Eye (tissue), 1 donor: Measurements from ENCODE around the gene CFAP77.

Source experiments
- DNase-seq: peaks from one replicate; pipeline ENCODE4 v3.0.0-alpha.2; 2015

CFAP77 gene

DNA sequence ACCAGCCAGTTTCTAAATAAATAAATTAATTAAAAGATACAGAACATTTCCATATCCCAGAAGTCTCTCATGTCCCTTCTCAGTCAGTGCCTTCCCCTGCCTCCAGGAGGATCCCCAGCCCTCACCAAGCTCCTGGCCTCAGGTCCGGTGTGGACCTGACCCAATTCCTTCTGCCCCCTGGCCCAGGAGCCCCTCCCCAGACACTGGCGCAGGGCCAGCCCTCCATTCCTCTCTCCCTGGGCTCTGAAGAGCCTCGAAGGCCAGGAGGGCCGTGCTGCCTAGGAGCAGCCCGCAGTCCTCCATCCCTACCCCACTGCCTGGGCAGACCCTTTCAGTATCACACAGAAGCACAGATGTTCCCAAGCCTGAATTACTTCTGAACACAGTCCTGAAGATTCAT lies 110.6 kb downstream of the CFAP77 start:
- DNase-seq: no peak

DNA sequence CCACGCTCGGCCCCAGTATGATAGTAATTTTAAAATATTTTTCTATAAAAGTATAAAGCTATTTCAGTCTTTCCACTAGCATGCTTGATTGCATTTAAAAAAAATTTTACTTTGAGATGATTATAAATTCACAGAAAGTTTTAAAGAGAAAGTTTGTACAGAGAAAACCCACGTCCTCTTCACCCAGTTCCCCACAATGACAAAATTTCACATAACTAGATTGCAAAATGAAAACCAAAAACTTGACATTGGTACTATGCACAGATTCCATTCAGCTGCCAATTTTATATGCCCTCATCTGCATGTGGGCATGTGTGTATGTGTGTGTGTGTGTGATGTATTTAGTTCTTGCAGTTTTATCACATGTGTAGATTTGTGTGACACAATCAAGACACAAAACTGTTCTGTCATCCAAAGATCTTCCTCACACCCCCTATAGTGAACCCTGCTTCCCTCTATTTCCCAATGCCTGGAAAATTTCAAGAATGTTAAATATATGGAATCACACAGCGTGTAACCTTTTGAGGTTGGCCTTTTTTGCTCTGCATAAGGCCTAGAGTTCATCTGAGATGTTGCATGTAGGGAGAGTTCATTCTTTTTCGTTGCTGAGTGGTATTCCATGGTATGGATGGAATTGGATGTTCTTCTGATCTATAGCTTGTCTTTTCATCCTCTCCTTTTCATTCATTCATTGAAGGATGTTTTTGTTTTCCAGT lies 115.5 kb downstream of the CFAP77 start:
- DNase-seq: no peak

DNA sequence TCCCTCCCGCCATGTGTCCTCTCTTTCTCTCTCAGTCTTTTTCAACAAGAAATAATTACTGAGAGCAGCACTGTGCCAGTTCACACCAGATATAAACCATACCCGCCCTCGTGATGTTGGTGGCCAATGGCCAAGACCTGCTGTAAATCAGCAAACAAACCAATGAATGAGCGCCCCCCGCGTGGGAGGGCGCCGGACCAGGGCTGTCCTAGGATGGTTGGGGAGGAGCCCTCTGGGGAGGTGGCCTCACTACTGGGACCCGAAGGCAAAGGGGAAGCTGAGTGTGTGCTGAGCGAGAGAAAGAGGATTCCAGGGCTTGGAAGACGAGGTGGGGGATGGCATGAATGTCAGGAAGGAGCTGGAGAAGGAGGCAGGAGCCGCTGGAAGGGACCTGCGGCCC lies 121.2 kb downstream of the CFAP77 start:
- DNase-seq: no peak

DNA sequence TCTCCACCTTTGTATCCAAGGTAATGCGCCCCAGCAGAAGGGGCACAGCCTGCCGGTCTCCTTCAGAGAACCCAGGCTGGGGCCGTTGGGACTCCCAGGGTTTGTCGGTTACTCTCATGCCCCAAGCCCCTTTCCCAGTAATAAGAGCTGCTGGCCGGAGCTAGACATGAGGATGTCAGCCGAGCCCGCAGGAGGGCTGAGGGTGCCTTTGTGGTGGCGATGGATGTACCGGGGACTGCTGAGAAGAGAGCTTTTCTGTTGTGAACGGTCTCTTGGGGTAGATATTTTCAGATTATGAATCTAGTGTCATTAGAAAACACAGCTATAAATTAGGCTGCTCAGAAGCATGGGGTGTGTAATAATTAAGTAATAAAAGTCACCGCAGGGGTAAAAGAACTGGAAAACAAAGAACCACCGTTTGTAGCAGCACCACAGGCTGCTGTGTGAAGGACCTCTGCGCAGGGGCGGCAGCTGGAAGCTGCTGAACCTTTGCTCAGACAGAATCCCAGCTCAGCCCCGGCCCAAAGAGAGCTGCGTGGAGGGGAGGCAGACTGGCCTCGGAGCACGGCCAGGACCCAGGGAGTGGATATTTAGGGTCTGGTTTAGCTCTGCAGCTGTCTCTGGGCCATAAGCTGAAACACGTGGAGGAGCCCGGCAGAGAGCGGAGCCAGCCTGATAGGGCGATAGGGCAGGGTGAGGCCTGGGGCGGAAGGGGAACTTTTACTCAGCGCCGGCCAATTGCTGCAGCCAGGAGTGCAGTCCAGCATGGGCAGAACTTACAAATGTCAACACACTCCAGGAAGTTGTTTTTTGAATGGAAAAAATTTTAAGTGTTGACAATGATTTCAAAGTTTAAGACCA lies 121.9 kb downstream of the CFAP77 start:
- DNase-seq: no peak

DNA sequence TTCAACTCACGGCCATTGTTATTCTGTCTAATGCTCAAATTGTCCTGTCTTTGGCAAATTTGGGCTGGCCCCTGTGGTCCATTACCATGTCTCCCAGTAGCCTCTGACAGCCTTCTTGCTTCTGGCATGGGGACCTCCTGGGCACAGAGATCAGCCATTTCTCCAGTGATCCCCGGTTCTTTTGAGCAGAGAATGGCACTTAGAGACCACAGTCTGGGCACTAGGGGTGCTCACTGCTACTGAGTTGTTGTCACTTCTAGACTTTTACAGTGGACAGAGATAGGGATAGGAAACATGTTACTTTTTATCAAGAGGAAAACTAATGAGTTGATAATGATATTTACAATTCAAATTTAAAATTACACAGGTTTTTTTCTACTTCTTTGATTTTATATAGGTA lies 124.8 kb downstream of the CFAP77 start:
- no peak for DNase-seq

DNA sequence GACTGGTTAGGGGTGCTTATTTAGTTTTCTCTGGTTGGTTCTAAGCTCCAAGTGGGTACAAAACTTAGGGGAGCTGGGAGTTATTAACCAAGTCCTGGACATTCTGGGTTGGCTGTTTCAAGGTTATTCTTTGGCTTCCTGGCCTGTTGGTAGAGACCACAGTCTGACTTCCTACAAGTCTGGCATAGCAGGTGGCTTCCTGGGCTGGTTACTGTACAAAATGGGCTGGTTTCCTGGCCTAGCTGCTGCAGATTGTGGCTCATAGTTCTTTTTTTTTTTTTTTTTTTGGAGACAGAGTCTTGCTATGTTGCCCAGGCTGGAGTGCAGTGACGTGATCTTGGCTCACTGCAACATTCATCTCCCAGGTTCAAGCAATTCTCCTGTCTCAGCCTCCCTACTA lies 126.1 kb downstream of the CFAP77 start:
- no peak for DNase-seq

DNA sequence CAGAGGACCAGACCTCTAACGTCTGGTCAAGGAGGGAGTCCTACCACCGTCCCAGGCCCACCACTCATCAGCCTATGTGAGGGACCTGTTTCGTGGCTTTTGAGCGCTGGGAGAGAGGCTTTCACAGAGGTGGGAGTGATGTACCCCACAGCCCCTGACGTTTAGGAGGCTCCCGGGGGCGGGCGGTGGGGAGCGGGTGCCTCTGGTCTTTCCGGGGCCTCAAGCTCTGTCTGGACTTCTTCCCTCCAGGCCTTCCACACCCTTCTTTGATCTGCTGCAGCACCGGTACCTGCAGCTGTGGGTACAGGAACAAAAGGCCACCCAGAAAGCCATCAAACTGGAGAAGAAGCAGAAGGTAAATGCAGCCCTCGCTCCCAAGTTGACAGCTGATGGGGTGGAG lies 127.3 kb downstream of the CFAP77 start:
- DNase-seq: no peak

DNA sequence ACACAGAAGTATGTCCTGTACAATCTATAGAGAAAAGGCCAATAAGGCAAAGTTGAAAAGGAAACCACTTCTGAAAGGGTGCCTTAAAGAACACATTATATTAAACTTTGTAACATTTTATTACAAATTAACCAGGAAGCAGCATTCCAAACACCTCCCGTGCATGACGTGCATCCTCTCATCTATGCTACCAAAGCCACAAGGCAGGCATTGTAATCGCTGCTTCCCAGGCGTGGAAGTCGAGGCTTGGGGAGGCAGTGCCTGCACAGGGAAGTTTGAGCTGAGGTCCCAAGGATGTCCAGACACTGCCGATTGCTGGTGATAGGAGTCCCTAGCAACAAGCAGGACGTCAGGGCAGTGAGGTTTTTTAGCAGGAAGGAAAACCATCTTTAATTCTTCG lies 128.1 kb downstream of the CFAP77 start:
- no peak for DNase-seq

DNA sequence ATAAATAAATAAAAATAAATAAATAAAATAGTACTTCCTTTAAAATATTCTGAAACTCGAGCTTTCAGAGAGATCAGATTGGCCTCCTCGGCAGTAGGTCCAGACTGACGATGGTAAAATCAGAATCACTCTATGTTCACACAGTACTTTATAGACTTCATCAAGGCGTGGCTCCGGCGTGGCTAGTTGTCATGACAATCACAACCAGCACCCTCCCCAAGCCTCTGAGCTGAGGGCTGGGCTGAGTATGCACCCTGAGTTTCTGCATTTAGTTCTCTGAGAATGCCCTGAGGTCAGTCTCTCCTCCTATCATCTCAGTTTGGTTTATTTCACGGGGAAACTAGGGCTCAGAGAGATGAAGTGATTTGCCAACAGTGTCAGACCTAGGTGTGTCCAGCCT lies 129.1 kb downstream of the CFAP77 start:
- no peak for DNase-seq

DNA sequence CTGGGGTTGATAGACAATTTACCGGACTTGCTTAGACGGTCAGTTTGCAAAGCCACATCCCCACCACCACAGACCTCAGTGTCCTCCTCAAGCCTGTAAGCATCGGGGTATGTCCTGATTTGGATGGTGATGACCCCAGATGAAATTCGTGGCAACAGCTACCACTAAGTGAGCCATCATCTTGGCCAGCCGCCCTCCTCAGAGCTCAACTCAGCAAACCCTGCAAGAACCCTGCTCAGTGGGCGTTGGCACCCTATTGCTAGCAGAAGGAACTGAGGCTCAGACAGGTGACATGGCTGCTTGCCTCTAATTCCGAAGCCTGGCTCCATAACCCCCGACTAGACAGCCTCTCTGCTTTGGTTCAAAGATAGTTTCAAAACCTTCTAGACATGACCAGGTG lies 131.0 kb downstream of the CFAP77 start:
- DNase-seq: no peak

DNA sequence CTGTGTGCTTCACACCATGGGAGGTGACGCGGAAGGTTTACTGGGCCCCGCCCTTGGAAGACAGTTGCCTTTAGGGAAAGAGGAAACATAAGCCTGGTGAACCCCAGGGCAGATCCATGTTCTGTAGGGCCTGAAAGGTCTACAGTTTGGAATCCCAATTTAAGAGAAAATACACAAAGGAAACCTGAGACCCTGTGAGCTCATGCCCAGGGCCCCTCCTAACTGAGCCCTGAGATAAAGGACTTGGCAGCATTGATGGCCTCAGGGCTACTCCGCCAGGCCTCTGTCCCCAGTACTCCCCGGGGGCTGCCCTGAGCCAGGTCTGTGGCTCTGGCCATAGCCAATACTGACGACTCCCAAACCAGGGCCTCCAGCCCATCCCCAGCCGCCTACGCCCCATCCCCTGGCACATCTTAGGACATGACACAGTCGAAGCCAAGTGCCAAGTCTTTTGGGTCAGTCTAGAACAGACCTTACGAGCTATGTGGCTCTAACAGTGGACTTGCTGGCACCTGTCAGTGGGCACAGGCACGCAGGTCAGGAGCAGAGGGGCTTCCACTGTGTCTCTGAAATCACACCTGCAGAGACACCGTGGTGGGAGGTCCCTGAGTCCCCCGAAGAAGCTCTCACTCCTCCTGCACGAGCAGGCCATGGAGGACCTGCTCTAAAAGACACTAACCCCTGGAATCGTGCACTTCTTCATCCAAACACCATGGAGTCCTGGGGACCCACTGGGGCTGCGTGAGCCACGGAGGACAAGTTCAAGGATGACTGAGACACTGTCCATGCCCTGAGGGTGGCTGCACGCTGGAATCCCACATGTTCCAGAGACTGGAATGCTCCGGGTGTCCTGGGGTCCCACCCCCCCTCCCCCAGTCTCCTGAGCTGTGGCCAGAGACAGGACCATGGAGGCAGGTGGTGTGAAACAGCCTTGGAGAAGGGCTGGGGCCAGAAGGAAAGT lies 132.1 kb downstream of the CFAP77 start:
- peak; percentile 16 for DNase-seq

DNA sequence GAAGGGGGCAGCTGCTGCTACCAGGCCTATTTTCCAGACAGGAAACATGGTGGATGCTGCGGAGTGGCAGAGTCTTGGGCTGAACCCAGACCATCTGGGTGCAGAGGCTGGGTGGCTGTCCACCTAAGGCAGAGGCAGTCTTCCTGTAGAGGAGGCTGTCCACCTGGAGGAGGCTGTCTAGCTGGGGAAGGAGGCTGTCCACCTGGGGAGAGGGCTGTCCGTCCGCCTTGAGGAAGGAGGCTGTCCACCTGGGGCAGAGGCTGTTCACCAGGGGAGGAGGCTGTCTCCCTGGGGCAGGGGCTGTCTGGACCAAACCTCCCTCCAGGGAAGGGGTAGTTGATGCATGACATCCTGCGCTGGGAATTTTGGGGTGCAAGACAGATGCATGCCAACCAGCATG lies 133.2 kb downstream of the CFAP77 start:
- peak; percentile 26 for DNase-seq

DNA sequence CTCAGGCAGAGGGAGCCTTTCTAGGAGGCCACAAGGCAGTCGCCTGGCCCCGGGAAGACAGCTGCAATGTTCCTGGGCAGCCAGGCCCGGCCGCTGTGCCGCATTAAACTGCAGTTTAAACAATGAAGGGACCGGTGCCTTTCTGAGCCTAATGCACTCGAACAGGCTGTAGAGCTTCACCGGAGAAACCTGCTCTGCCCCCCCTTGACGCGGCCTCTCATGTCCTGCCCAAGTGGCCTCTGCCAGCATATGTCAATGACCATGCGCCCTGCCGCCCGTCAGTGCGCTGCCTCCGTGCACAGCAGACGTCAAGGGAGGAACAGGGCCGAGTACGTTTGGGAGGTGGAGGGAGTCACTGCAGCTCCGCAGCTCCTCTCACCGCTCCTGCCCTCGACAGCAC lies 133.9 kb downstream of the CFAP77 start:
- DNase-seq: peak; percentile 95

DNA sequence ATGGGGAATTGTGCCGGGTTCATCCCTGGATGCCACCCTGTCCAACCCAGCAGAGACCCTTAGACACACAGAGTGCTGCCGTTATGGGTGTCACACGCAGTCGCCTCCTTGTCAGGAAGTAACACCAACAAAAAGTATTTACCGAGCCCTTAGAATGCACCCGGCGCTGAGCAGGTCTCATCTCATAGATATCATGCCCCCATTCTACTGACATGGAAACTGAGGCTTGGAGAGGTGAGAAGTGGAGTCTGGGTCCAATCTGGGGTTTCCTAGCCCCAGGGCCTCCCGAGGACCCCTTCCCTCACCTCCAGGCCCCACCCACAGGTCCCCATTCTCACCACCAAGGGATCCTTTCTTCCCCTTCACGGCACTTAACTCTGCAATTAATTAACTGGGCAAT lies 135.6 kb downstream of the CFAP77 start:
- DNase-seq: peak; percentile 20

DNA sequence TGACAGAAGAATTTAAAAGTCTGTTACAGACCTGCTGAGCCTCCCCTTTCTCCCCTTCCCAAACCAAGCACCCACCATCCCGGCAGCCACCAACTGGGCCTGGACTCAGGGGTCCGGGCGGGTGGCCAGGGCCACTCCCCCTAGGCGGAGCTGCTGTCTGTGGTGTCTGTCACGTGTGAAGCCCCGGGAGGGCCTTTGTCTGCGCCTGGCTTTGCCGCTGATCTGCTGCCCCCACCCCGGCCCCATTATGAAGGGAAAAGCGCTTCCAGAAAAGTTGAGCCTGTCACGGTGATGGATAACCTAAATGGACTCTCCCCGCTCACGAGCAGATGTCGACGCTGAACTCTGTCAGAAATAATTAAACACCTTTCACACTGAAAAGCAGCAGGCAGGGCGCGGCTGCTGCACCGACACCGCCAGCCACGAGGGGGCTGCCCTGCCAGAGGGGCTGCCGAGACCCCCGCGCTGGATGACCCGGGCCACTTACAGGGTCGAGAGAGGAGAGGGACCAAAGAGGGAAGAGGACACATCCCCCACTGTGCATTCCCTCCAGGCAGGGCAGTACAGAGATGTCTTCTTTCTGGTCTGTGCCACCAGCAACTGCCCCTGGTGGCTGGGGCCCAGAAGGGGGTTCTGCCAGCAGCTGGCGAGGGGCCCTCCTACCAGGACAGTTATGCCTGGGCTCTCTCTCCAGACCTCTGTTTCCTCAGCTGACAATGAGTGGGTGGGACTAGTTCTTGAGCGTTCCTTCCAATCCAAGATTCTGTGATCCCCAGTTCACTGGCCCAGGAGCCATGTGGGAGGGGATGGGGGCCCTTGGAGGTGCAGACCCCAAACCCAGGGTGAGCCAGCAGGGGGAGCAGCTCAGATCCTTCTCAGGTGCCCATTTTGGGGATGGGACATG lies 136.4 kb downstream of the CFAP77 start:
- DNase-seq: peak; percentile 94

DNA sequence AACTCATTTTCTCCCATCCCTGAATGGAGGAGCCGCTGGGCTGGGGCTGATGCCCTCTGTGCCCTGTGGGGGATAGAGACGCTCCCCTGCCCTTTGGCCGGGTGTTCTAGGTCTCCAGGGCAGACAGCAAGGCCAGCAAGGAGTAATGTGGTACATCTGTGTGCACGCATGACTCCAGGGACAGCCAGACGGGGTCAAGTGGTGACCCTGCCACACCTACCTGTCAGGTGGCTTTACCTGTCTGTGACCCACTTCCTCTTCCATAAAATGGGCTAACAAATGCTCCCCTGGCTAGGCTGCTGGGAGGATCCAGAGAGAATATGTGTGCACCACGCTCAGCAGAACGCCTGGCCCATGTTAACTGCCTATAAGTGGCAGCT lies 137.0 kb downstream of the CFAP77 start:
- no peak for DNase-seq

DNA sequence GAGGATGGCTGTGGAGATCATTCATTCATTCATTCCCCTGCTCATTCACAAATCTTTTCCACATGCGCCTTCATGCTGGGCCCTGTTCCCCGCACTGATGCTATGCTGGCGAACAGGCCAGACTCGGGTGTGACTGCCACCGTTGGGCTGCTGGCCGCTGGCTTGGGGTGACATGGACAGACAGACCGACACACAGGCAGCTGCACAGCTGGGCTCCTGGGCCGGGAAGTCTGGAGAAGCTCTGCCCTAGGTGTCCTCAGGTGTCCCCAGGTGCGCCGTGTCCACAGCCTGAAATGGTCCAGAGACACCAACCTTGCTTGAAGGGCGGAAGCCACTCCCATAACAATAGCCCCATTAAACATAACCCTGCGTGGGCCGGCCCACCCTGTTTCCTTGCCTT lies 137.4 kb downstream of the CFAP77 start:
- DNase-seq: no peak

DNA sequence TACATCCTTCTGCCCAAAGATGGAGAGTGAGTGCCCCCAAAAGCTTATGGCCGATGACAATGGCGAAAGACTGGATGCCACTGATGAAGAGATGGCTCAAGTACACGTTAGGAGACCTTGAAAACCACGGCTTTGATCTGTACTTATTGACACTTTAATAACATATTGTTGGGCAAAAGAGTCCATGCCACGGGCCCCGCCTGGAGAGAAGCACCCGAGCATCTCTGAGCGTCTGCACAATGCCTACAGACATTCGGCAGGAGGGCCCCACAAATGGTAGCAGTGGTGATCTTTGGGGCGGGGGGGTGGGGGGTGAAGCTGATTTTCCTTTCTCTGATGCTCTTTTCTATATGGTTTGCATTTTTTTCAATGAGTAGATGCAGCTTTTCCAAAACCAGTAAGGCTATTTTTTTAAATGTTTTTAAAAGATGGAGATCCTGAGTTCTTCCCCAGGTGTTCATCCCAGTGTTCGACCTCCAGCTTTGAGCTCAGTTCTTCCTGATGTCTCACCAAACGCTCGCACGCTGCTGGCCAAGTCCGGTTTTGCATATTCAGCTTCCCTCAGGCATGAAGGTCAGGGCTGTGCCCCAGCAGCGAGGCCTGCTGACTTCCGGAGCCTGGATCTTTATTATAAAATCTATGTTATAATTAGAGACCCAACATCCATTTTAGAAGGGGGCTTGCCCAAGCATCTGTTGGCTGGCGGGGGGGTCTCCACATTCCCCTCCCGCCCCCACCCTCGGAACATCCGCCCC lies 138.1 kb downstream of the CFAP77 start:
- DNase-seq: no peak

DNA sequence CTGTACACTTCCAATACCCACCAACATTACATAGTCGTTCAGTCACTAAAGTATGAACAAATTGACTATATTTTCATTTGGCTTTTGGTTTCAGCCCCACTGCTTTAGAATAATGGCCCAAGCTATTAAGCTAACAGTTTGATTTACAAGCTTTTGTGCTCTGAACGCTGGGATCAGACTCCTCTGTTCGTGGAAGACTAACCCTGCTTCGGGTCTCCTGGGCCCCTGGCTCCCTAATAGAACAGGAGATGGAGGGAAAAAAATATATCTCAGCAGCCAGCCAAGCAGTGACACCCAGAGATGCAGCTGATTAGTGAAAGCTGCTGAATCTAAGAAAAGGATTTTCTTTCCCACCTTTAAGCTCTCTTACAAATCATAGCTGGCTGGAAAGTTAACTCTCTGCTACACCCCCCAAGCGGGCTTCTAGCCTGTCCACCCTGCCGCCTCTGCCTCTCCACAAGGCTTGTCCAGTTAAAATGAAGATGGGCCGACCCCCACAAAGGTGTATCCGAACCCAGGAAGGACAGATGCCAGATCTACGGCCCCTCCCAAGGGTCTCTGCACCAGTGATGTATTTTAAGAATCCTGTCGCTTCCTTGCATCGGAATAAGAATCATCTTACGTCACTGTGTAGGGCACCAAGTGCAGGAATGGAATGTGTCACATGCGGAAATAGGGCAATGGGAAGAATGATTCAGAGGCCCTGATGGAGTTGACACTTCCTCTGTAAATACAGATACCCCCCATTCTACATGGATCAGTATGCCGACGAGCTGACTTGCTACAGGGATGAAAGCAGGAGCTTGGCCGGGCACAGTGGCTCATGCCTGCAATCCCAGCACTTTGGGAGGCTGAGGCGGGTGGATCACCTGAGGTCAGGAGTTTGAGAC lies 139.0 kb downstream of the CFAP77 start:
- DNase-seq: peak; percentile 77

DNA sequence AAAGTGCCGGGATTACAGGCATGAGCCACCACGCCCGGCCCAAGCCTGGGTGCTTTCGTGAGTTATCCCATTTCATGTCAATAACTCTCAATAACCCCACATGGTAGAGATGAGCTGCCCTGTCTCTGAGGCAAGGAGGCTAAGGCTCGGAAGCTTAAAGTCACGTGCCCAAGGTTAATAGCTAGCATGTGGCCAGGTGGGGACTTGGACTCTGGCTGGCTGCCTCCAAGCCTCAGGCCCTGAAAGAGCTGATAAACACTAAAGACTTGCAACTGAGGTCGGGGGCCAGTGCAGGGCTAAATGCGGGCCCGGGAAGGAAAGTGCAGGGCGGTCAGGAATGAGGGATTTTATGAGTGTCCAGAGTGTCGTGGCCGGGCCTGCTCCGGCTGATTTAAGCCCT lies 141.5 kb downstream of the CFAP77 start:
- no peak for DNase-seq
